Measurements from ENCODE around the gene EIF4A2.

GRCh38 chr3:186807231-186807630 lies 23.9 kb downstream of the EIF4A2 start:
- TF ChIP-seq ZNF138 (CRISPR knock-in tag; conservative IDR thresholded peaks at IDR 0.05) (no peak), CTCF (IDR thresholded peaks at IDR 0.05) (no peak), NR2C2 (CRISPR knock-in tag; IDR thresholded peaks at IDR 0.05) (no peak), FOXK1 (CRISPR knock-in tag; IDR thresholded peaks at IDR 0.05) (no peak), ZNF121 (CRISPR knock-in tag; IDR thresholded peaks at IDR 0.05) (no peak), TEAD4 (CRISPR knock-in tag; IDR thresholded peaks at IDR 0.05) (no peak), ZNF425 (CRISPR knock-in tag; conservative IDR thresholded peaks at IDR 0.05) (no peak), KAT7 (CRISPR knock-in tag; IDR thresholded peaks at IDR 0.05; ENCODE audit: borderline replicate concordance) (no peak), NR1H2 (CRISPR knock-in tag; IDR thresholded peaks at IDR 0.05) (no peak), NR3C1 (CRISPR knock-in tag; conservative IDR thresholded peaks at IDR 0.05; ENCODE audit: low read depth) (no peak), TCF7 (CRISPR knock-in tag; IDR thresholded peaks at IDR 0.05; ENCODE audit: low read depth) (no peak), USF2 (CRISPR knock-in tag; IDR thresholded peaks at IDR 0.05) (no peak), MAX (CRISPR knock-in tag; IDR thresholded peaks at IDR 0.05) (no peak)
